Measurements from ENCODE around the gene TOPAZ1. TPM values are rescaled to one million over a fixed set of nuclear protein-coding genes. Genes with fewer than 3 reads are reported as not detected.

The TOPAZ1 gene
- polyA plus RNA-seq (2013) = 0.01 TPM

DNA sequence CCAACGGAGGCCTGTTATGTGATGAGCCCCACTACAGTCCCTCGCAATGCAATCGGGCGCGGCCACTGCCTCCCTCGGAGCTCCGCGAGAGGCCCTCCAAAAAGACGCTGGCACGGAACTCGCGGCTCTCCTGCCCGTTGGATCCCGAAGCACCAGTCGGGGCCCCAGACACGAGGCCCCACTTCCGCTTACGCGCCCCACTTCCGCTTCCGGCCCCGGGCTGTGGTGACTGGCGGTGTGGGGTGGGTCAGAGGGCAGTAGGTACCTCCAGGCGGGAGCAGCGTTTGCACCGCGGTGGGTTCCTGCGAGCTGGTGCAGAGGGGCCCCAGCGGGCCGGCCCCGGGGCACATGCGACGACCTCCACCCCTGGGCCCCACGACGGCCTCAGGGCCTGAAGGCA lies at the start of gene TOPAZ1:
TOPAZ1 (plus strand) TSS at position 181 of the 400 bp plus-strand sequence; CDS start at position 349, 168 bp downstream.
- Histone ChIP-seq H3K36me3 (ENCODE audit: control insufficient read depth in 4 of 4, insufficient read depth in 4 of 4, low read length in 3 of 4) (no peaks in the 10 kb centered on the region), H3K27me3 (replicated peaks in 2 of 5; ENCODE audit: control insufficient read depth in 4 of 5, insufficient read depth in 5 of 5, low read length in 4 of 5) (peaks cover 0 to 2% (median 0%) of the 10 kb centered on the region in 5 experiments), H3K27ac (ENCODE audit: insufficient read depth in 1 of 2, low read depth in 1 of 2, low read length in 2 of 2, poor library complexity in 1 of 2, severe bottlenecking in 2 of 2) (no peak within 1 kb of the TSS), H3K4me1 (ENCODE audit: control extremely low read depth in 1 of 4, control insufficient read depth in 4 of 4, insufficient read depth in 4 of 4, low read length in 3 of 4) (no peaks in the 10 kb centered on the region), H3K4me3 (ENCODE audit: control insufficient read depth in 1 of 7, extremely low read depth in 1 of 7, insufficient read depth in 4 of 7, low read depth in 2 of 7, low read length in 6 of 7) (no peak within 1 kb of the TSS), H3K9me3 (ENCODE audit: control extremely low read depth in 1 of 5, control insufficient read depth in 4 of 5, insufficient read depth in 2 of 5, low read depth in 1 of 5, low read length in 4 of 5) (no peaks in the 10 kb centered on the region)
- DNase-seq = no peak
- WGBS (ENCODE audit: insufficient coverage) = 100% methylated on average over 19 of the region's 35 CpGs
- ChIA-PET POLR2A (no interaction called here), CTCF (no interaction called here)

DNA sequence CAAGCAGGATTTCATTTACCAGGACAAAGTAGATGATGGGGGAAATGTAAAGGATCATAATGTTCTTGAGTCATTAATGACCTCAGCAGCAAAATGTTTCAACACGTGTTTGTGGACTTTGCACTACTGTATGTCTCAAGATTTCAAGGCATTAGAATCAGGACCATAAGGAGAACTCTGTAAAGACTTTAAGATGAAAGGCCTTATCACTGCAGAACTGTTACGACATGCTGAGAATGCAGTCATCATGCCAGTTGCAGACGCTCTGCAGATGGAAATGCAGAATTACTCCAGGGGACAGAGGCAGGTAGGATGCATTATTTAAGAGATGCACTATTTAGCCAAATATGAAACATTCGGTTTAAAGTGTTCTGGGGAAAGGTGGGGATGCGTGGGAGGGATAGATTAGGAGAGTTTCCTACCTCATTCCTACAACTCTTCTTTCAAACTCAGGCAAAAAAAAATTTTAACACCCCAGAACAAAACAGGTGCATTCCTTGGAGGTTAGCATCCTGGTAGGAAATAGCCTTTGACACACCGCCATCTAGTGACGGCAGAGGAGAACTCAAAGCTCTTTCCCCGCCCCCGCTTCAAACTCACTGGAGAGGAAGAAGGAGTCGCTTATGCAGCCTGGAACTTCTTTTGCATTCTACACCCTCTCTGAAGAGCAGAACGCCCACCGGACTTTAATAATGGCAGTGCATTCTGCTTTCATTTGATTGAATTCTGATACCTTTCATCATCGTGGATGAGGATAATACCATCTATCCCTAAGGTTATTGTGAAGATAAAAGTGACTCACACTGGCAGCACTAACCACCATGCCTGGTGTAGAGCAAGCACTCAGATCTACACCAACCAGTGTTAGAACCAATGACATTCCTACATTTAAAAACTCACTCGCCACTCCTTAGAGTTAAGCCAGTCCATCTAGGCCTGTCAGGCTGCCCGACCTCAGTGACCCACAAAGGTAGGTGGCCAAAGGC lies 43.1 kb upstream of the TOPAZ1 start:
- Histone ChIP-seq H3K4me3 (ENCODE audit: control insufficient read depth in 1 of 7, extremely low read depth in 1 of 7, insufficient read depth in 4 of 7, low read depth in 2 of 7, low read length in 6 of 7) (no peak overlapping the region), H3K4me1 (ENCODE audit: control extremely low read depth in 1 of 4, control insufficient read depth in 4 of 4, insufficient read depth in 4 of 4, low read length in 3 of 4) (peaks cover 0 to 4% (median 0%) of the 10 kb centered on the region in 4 experiments), H3K27ac (ENCODE audit: insufficient read depth in 1 of 2, low read depth in 1 of 2, low read length in 2 of 2, poor library complexity in 1 of 2, severe bottlenecking in 2 of 2) (no peak overlapping the region), H3K27me3 (replicated peaks in 2 of 5; ENCODE audit: control insufficient read depth in 4 of 5, insufficient read depth in 5 of 5, low read length in 4 of 5) (no peaks in the 10 kb centered on the region), H3K9me3 (ENCODE audit: control extremely low read depth in 1 of 5, control insufficient read depth in 4 of 5, insufficient read depth in 2 of 5, low read depth in 1 of 5, low read length in 4 of 5) (no peaks in the 10 kb centered on the region), H3K36me3 (ENCODE audit: control insufficient read depth in 4 of 4, insufficient read depth in 4 of 4, low read length in 3 of 4) (no peaks in the 10 kb centered on the region)
- DNase-seq = peak; percentile 67 to 86 (median 81)
- ChIA-PET CTCF (interaction anchor here (1.2 to 6.9 kb wide), 8 partner anchors 10 to 343 kb away, joined by 3 to 32 read pairs (median 4); no protein-coding TSS in a partner anchor), POLR2A (interaction anchor here (0.7 kb wide), 1 partner anchor 184 kb away, joined by 3 read pairs; no protein-coding TSS in a partner anchor)
- 28% methylated on average over 12 of the region's 15 CpGs for WGBS (ENCODE audit: insufficient coverage)

DNA sequence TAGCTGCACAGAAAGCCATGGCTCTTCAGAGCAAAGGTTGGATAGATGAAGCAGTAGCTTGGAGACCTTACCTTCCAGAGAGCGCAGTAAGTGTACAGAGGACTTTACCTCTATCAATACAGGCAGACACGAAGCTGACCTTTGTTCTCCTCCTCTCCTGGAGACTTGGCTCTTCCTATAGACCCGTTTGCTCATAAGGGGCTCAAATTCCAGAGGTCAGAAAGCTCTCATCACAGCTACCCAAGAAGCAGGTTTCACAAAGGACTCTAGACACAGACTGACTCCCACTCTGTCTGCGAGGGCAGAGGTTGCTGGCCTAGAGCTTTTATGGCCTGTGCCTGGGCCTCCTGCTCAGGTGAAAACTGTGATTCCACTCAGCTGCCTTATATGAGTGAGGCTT lies 35.4 kb upstream of the TOPAZ1 start:
- Histone ChIP-seq H3K27me3 (replicated peaks in 2 of 5; ENCODE audit: control insufficient read depth in 4 of 5, insufficient read depth in 5 of 5, low read length in 4 of 5) (no peaks in the 10 kb centered on the region), H3K4me3 (ENCODE audit: control insufficient read depth in 1 of 7, extremely low read depth in 1 of 7, insufficient read depth in 4 of 7, low read depth in 2 of 7, low read length in 6 of 7) (no peak overlapping the region), H3K36me3 (ENCODE audit: control insufficient read depth in 4 of 4, insufficient read depth in 4 of 4, low read length in 3 of 4) (no peaks in the 10 kb centered on the region), H3K9me3 (ENCODE audit: control extremely low read depth in 1 of 5, control insufficient read depth in 4 of 5, insufficient read depth in 2 of 5, low read depth in 1 of 5, low read length in 4 of 5) (no peaks in the 10 kb centered on the region), H3K27ac (ENCODE audit: insufficient read depth in 1 of 2, low read depth in 1 of 2, low read length in 2 of 2, poor library complexity in 1 of 2, severe bottlenecking in 2 of 2) (no peak overlapping the region), H3K4me1 (ENCODE audit: control extremely low read depth in 1 of 4, control insufficient read depth in 4 of 4, insufficient read depth in 4 of 4, low read length in 3 of 4) (peaks cover 0 to 8% (median 0%) of the 10 kb centered on the region in 4 experiments)
- WGBS (ENCODE audit: insufficient coverage) = 92% methylated on average over 3 of the region's 4 CpGs
- ChIA-PET CTCF (no interaction called here), POLR2A (no interaction called here)
- no peak for DNase-seq

DNA sequence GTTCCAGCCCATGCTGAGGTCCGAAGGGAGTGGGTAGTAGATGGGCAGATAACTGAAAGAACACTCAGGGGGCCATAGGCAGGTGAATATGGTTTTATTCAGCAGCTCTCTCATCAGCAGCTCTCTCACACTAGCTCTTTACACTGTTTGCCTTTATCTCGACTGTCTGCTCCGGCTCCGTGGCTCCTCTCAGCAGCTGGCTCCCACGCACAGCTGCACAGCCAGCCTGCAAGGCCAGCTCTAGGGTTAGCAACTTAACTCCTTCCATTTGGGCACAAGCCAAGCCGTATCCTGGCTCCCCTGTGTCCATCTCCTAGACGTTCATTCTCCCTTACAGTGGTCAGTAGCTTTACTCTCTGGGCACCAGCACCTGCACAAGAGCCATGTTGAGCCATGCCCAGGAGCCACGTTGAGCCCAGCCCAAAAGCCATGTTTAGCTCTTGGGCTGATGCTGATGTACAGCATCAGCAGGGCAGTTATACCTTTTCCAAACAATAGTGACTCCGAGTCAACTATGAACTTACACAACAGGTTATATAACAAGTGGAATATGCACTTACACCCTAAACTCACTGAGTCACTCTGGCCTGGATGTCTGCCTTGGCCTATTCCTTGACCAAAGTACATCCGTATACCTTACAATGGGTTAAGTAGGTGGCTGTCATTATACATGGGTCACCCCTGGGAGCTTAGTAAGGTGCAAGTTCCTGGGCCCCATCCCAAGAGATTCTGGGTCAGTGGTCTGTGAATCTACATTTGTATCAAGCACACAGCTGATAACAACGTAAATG lies 34.6 kb upstream of the TOPAZ1 start:
- DNase-seq = no peak
- WGBS (ENCODE audit: insufficient coverage) = 95% methylated on average over 9 of the region's 11 CpGs
- POLR2A ChIA-PET = no interaction called here
- no peaks in the 10 kb centered on the region for H3K9me3 ChIP-seq (ENCODE audit: control extremely low read depth in 1 of 5, control insufficient read depth in 4 of 5, insufficient read depth in 2 of 5, low read depth in 1 of 5, low read length in 4 of 5)
- CTCF ChIA-PET = no interaction called here
- H3K4me3 ChIP-seq (ENCODE audit: control insufficient read depth in 1 of 7, extremely low read depth in 1 of 7, insufficient read depth in 4 of 7, low read depth in 2 of 7, low read length in 6 of 7) = no peak overlapping the region
- H3K27ac ChIP-seq (ENCODE audit: insufficient read depth in 1 of 2, low read depth in 1 of 2, low read length in 2 of 2, poor library complexity in 1 of 2, severe bottlenecking in 2 of 2) = no peak overlapping the region
- H3K4me1 ChIP-seq (ENCODE audit: control extremely low read depth in 1 of 4, control insufficient read depth in 4 of 4, insufficient read depth in 4 of 4, low read length in 3 of 4) = peaks cover 0 to 8% (median 0%) of the 10 kb centered on the region in 4 experiments
- H3K36me3 ChIP-seq (ENCODE audit: control insufficient read depth in 4 of 4, insufficient read depth in 4 of 4, low read length in 3 of 4) = no peaks in the 10 kb centered on the region
- no peaks in the 10 kb centered on the region for H3K27me3 ChIP-seq (replicated peaks in 2 of 5; ENCODE audit: control insufficient read depth in 4 of 5, insufficient read depth in 5 of 5, low read length in 4 of 5)

DNA sequence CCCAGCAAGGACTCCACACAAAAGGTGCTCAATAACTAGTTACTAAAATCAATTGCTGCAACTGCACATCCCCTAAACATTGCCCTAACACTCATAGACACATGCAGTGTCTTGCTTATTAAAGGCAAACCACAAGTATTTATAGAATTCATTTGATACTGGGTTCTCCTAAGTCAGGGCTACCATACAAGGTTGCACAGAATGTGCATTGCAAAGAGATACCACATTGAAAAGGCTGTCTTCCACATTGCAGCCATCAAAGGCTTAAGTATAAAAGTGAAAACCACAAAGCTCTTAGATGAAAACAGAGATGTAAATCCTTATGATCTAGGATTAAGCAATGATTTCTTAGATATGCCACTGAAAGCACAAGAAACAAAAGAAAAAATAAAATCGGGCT lies 33.6 kb upstream of the TOPAZ1 start:
- DNase-seq = peak in 1 of 3 donors; percentile 29
- H3K27ac ChIP-seq (ENCODE audit: insufficient read depth in 1 of 2, low read depth in 1 of 2, low read length in 2 of 2, poor library complexity in 1 of 2, severe bottlenecking in 2 of 2) = no peak overlapping the region
- H3K27me3 ChIP-seq (replicated peaks in 2 of 5; ENCODE audit: control insufficient read depth in 4 of 5, insufficient read depth in 5 of 5, low read length in 4 of 5) = no peaks in the 10 kb centered on the region
- no peak overlapping the region for H3K4me3 ChIP-seq (ENCODE audit: control insufficient read depth in 1 of 7, extremely low read depth in 1 of 7, insufficient read depth in 4 of 7, low read depth in 2 of 7, low read length in 6 of 7)
- no peaks in the 10 kb centered on the region for H3K9me3 ChIP-seq (ENCODE audit: control extremely low read depth in 1 of 5, control insufficient read depth in 4 of 5, insufficient read depth in 2 of 5, low read depth in 1 of 5, low read length in 4 of 5)
- no peaks in the 10 kb centered on the region for H3K36me3 ChIP-seq (ENCODE audit: control insufficient read depth in 4 of 4, insufficient read depth in 4 of 4, low read length in 3 of 4)
- no CpG with 5 or more reads among the region's 1 CpG for WGBS (ENCODE audit: insufficient coverage)
- CTCF ChIA-PET = no interaction called here
- POLR2A ChIA-PET = no interaction called here
- peaks cover 0 to 8% (median 0%) of the 10 kb centered on the region in 4 experiments for H3K4me1 ChIP-seq (ENCODE audit: control extremely low read depth in 1 of 4, control insufficient read depth in 4 of 4, insufficient read depth in 4 of 4, low read length in 3 of 4)

DNA sequence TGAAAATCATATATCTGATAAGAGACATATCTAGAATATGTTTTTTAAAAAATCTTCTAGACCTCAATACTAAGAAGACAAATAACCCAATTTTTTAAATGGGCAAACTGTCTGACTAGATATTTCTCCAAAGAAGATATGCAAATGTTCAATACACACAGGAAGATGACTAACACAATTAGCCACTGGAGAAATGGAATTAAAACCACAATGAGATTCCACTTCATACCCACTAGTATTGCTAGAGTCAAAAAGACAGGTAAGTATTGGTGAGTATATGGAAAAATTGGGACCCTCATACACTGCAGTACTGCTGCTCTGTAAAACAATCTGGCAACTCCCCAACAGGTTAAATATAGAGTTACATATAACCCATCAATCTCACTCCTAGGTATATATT lies 33.1 kb upstream of the TOPAZ1 start:
- Histone ChIP-seq H3K4me3 (ENCODE audit: control insufficient read depth in 1 of 7, extremely low read depth in 1 of 7, insufficient read depth in 4 of 7, low read depth in 2 of 7, low read length in 6 of 7) (no peak overlapping the region), H3K4me1 (ENCODE audit: control extremely low read depth in 1 of 4, control insufficient read depth in 4 of 4, insufficient read depth in 4 of 4, low read length in 3 of 4) (peaks cover 0 to 8% (median 0%) of the 10 kb centered on the region in 4 experiments), H3K27me3 (replicated peaks in 2 of 5; ENCODE audit: control insufficient read depth in 4 of 5, insufficient read depth in 5 of 5, low read length in 4 of 5) (no peaks in the 10 kb centered on the region), H3K36me3 (ENCODE audit: control insufficient read depth in 4 of 4, insufficient read depth in 4 of 4, low read length in 3 of 4) (no peaks in the 10 kb centered on the region), H3K9me3 (ENCODE audit: control extremely low read depth in 1 of 5, control insufficient read depth in 4 of 5, insufficient read depth in 2 of 5, low read depth in 1 of 5, low read length in 4 of 5) (no peaks in the 10 kb centered on the region), H3K27ac (ENCODE audit: insufficient read depth in 1 of 2, low read depth in 1 of 2, low read length in 2 of 2, poor library complexity in 1 of 2, severe bottlenecking in 2 of 2) (no peak overlapping the region)
- ChIA-PET CTCF (no interaction called here), POLR2A (no interaction called here)
- peak in 1 of 3 donors; percentile 19 for DNase-seq

All from common myeloid progenitor, CD34-positive (primary cell).